Osteoblast (primary cell): Measurements from ENCODE around the gene RET. TPM values are rescaled to one million over a fixed set of nuclear protein-coding genes. Genes with fewer than 3 reads are reported as not detected.

Experiments
- DNase-seq: peaks from one replicate; pipeline ENCODE4 v3.0.0; 2011; ENCODE audit warnings: low spot score, mixed read lengths; ENCODE audit not compliant: insufficient read length; ENCODE audit errors: missing footprints
- H2AFZ ChIP-seq: 2 replicates; pipeline ENCODE4 v1.6.0; 2011; ENCODE audit warnings: mild to moderate bottlenecking, low read length
- H3K27ac ChIP-seq: 2 replicates; pipeline ENCODE4 v1.5.1; 2011; ENCODE audit warnings: mild to moderate bottlenecking, low read depth, low read length, moderate library complexity
- H3K27me3 ChIP-seq: 2 replicates; pipeline ENCODE4 v1.6.0; 2012; ENCODE audit warnings: mild to moderate bottlenecking, control low read depth, inconsistent platforms, low read length, moderate library complexity; ENCODE audit not compliant: insufficient read depth
- H3K36me3 ChIP-seq: 2 replicates; pipeline ENCODE4 v1.5.1; 2011; ENCODE audit warnings: mild to moderate bottlenecking, low read length, control low read depth, moderate library complexity; ENCODE audit not compliant: insufficient read depth
- H3K4me1 ChIP-seq: 2 replicates; pipeline ENCODE4 v1.5.1; 2011; ENCODE audit warnings: mild to moderate bottlenecking, low read length, control low read depth, moderate library complexity; ENCODE audit not compliant: insufficient read depth
- H3K4me2 ChIP-seq: 2 replicates; pipeline ENCODE4 v1.6.0; 2011; ENCODE audit warnings: mild to moderate bottlenecking, low read length; ENCODE audit not compliant: insufficient read depth
- H3K4me3 ChIP-seq: fragments of 200-600 bp; sonication (generic); 3 replicates; pipeline ENCODE4 v1.5.1; 2012; ENCODE audit warnings: mild to moderate bottlenecking, low read length, inconsistent platforms; ENCODE audit not compliant: insufficient read depth
- H3K79me2 ChIP-seq: 2 replicates; pipeline ENCODE4 v1.6.0; 2012; ENCODE audit warnings: mild to moderate bottlenecking, low read length, control low read depth, inconsistent platforms; ENCODE audit not compliant: insufficient read depth
- H3K9me3 ChIP-seq: 2 replicates; pipeline ENCODE4 v1.5.1; 2011; ENCODE audit warnings: low read depth, low read length, control low read depth
- H4K20me1 ChIP-seq: 2 replicates; pipeline ENCODE4 v1.6.0; 2012; ENCODE audit warnings: mild to moderate bottlenecking, low read length, control low read depth; ENCODE audit not compliant: insufficient read depth
- CTCF ChIP-seq: IDR thresholded peaks from 2 replicates; pipeline ENCODE4 v1.5.1; 2011; ENCODE audit warnings: mild to moderate bottlenecking, low read depth, low read length, moderate library complexity; ENCODE audit errors: extremely low read depth
- total RNA-seq: library from RNA; depleted of rRNA; stranded (reverse); fragments of >200 nt; gene quantifications from 2 replicates; pipeline ENCODE4 v1.2.3, GENCODE V29; 2012

RET gene
- total RNA-seq, 1 donor, result under 0.01 TPM

GRCh38 chr10:43074827-43075611 lies 1.9 kb upstream of the RET start:
- TF ChIP-seq CTCF, result no peak
- Histone ChIP-seq H3K27me3 (peaks cover 18% of the 10 kb centered on the region), H3K9me3 (no peaks in the 10 kb centered on the region), H2AFZ (no peak overlapping the region), H3K4me1 (no peaks in the 10 kb centered on the region), H3K79me2 (no peaks in the 10 kb centered on the region), H4K20me1 (no peaks in the 10 kb centered on the region), H3K36me3 (no peaks in the 10 kb centered on the region), H3K4me3 (no peak overlapping the region), H3K27ac (no peak overlapping the region), H3K4me2 (no peak overlapping the region)
- DNase-seq, result peak; percentile 92

GRCh38 chr10:43075612-43076003 lies 1.3 kb upstream of the RET start:
- Histone ChIP-seq H3K4me3 (no peak overlapping the region), H3K27ac (no peak overlapping the region), H3K9me3 (no peaks in the 10 kb centered on the region), H3K27me3 (peaks cover 18% of the 10 kb centered on the region), H2AFZ (no peak overlapping the region), H4K20me1 (no peaks in the 10 kb centered on the region), H3K79me2 (no peaks in the 10 kb centered on the region), H3K36me3 (no peaks in the 10 kb centered on the region), H3K4me1 (no peaks in the 10 kb centered on the region), H3K4me2 (no peak overlapping the region)
- no peak for TF ChIP-seq CTCF
- peak; percentile 96 for DNase-seq

GRCh38 chr10:43076311-43076875 lies 476 bp upstream of the RET start:
- no peak overlapping the region for H2AFZ ChIP-seq
- H3K4me2 ChIP-seq, result no peak overlapping the region
- peaks cover 18% of the 10 kb centered on the region for H3K27me3 ChIP-seq
- DNase-seq, result peak; percentile 80
- no peak overlapping the region for H3K27ac ChIP-seq
- no peaks in the 10 kb centered on the region for H3K4me1 ChIP-seq
- H3K9me3 ChIP-seq, result no peaks in the 10 kb centered on the region
- no peak overlapping the region for H3K4me3 ChIP-seq
- no peaks in the 10 kb centered on the region for H4K20me1 ChIP-seq
- no peaks in the 10 kb centered on the region for H3K36me3 ChIP-seq
- no peaks in the 10 kb centered on the region for H3K79me2 ChIP-seq
- TF ChIP-seq CTCF, result no peak

DNA sequence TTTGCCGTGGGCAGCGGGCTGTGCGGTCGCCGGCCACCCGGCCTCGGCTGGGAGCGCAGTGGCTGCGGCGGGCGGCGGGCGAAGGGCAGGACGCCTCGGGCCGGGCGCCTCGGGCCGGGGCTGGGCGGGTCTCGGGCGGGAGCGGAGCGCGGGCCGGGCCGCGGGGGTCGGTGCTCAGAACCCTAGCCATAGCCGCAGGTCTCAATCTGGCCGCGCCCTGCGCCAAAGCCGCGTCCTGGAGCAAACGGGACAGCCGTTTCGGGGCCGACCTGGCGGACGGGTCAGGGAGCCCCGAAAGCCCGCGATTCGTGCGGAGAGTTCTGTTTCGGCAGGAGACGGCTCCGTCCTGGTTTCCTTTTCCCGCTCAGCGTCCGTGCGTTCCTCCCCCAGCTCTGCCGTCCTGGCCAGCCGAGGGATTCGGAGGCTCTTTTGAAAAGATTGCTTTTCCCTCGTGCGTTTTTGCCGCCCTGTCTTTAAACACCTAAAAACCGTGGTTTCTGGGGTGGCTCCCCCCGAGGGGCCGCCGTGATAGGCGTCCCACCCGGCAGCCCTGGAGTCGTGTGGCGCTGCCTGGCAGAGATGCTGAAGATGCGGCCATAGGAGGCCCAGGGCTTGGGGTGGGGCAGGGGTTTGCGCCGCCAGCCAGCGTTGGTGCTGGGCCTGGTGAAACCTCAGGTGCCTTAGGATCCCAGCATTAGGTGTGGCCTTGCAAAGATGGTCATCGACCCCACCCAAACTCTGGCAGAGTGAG lies 727 bp downstream of the RET start:
- Histone ChIP-seq H3K27me3 (peaks cover 18% of the 10 kb centered on the region), H2AFZ (no peak overlapping the region), H4K20me1 (no peaks in the 10 kb centered on the region), H3K36me3 (no peaks in the 10 kb centered on the region), H3K4me3 (no peak overlapping the region), H3K9me3 (no peaks in the 10 kb centered on the region), H3K79me2 (no peaks in the 10 kb centered on the region), H3K4me1 (no peaks in the 10 kb centered on the region), H3K4me2 (peak overlapping the region; percentile 18), H3K27ac (no peak overlapping the region)
- peak; percentile 90 for DNase-seq
- TF ChIP-seq CTCF, result no peak
